ENCODE measurements around the gene KIT. TPM values are rescaled to one million over a fixed set of nuclear protein-coding genes. Genes with fewer than 3 reads are reported as not detected.

KIT gene
- polyA plus RNA-seq, 1 donor (not counting 4 experiments of a cell fraction or from before 2014, with no cell fraction given): 0.01 TPM

GRCh38 chr4:54664400-54664799 lies 6.6 kb downstream of the KIT start:
- Histone ChIP-seq H3K79me2 (ENCODE audit: control insufficient read depth, insufficient read depth, low read length) (no peaks in the 10 kb centered on the region), H3K27ac (ENCODE audit: control insufficient read depth, insufficient read depth, low read length) (no peak overlapping the region), H3K27me3 (ENCODE audit: control insufficient read depth, extremely low read depth, insufficient read depth, low read length) (peaks cover 6% of the 10 kb centered on the region), H3K36me3 (ENCODE audit: control insufficient read depth in 2 of 2, extremely low read depth in 1 of 2, insufficient read depth in 2 of 2, low read length in 2 of 2) (no peaks in the 10 kb centered on the region), H3K4me2 (ENCODE audit: control insufficient read depth, extremely low read depth, insufficient read depth, low read depth, low read length) (no peak overlapping the region), H2AFZ (ENCODE audit: control insufficient read depth, low read length) (no peak overlapping the region), H3K4me3 (ENCODE audit: control insufficient read depth in 2 of 3, extremely low read depth in 1 of 3, insufficient read depth in 2 of 3, low read depth in 1 of 3, low read length in 3 of 3) (no peak overlapping the region), H3K9me3 (ENCODE audit: control insufficient read depth, low read depth, low read length) (no peaks in the 10 kb centered on the region), H3K9me1 (ENCODE audit: control insufficient read depth, extremely low read depth, insufficient read depth, low read length) (no peaks in the 10 kb centered on the region), H4K20me1 (ENCODE audit: control insufficient read depth, extremely low read depth, insufficient read depth, low read length) (no peaks in the 10 kb centered on the region), H3K4me1 (ENCODE audit: control insufficient read depth, extremely low read depth, insufficient read depth, low read length) (peaks cover 28% of the 10 kb centered on the region), H3K9ac (ENCODE audit: control insufficient read depth, extremely low read depth, insufficient read depth, low read length) (no peak overlapping the region)
- TF ChIP-seq EZH2 (IDR thresholded peaks at IDR 0.05; ENCODE audit: low read length): no peak
- no peak for TF ChIP-seq CTCF (optimal IDR thresholded peaks at IDR 0.05 in 1 of 3, IDR thresholded peaks at IDR 0.05 in 1 of 3, conservative IDR thresholded peaks at IDR 0.05 in 1 of 3; ENCODE audit: extremely low read depth in 1 of 3, insufficient read depth in 2 of 3, low read length in 3 of 3)
- no peak for FAIRE-seq
- dilution Hi-C loops (cut with MboI; ENCODE audit: extremely low pct_ligation_motif_present, low sequenced_read_pairs): no loop called here
- DNase-seq (ENCODE audit: low read depth, low spot score): no peak

- no peak overlapping the region for H3K4me3 ChIP-seq (ENCODE audit: control insufficient read depth in 2 of 3, extremely low read depth in 1 of 3, insufficient read depth in 2 of 3, low read depth in 1 of 3, low read length in 3 of 3)
- no peak for TF ChIP-seq EZH2 (IDR thresholded peaks at IDR 0.05; ENCODE audit: low read length)
- no peak for TF ChIP-seq CTCF (optimal IDR thresholded peaks at IDR 0.05 in 1 of 3, IDR thresholded peaks at IDR 0.05 in 1 of 3, conservative IDR thresholded peaks at IDR 0.05 in 1 of 3; ENCODE audit: extremely low read depth in 1 of 3, insufficient read depth in 2 of 3, low read length in 3 of 3)
- H3K27me3 ChIP-seq (ENCODE audit: control insufficient read depth, extremely low read depth, insufficient read depth, low read length): no peaks in the 10 kb centered on the region
- no peak for DNase-seq (ENCODE audit: low read depth, low spot score)
- H3K9me1 ChIP-seq (ENCODE audit: control insufficient read depth, extremely low read depth, insufficient read depth, low read length): no peaks in the 10 kb centered on the region
- no peak for FAIRE-seq
- H3K79me2 ChIP-seq (ENCODE audit: control insufficient read depth, insufficient read depth, low read length): no peaks in the 10 kb centered on the region
- dilution Hi-C loops (cut with MboI; ENCODE audit: extremely low pct_ligation_motif_present, low sequenced_read_pairs): no loop called here
- no peaks in the 10 kb centered on the region for H3K9me3 ChIP-seq (ENCODE audit: control insufficient read depth, low read depth, low read length)
- H3K27ac ChIP-seq (ENCODE audit: control insufficient read depth, insufficient read depth, low read length): no peak overlapping the region
- no peaks in the 10 kb centered on the region for H3K36me3 ChIP-seq (ENCODE audit: control insufficient read depth in 2 of 2, extremely low read depth in 1 of 2, insufficient read depth in 2 of 2, low read length in 2 of 2)
- no peak overlapping the region for H3K4me2 ChIP-seq (ENCODE audit: control insufficient read depth, extremely low read depth, insufficient read depth, low read depth, low read length)
- no peaks in the 10 kb centered on the region for H4K20me1 ChIP-seq (ENCODE audit: control insufficient read depth, extremely low read depth, insufficient read depth, low read length)
- H3K9ac ChIP-seq (ENCODE audit: control insufficient read depth, extremely low read depth, insufficient read depth, low read length): no peak overlapping the region
- H3K4me1 ChIP-seq (ENCODE audit: control insufficient read depth, extremely low read depth, insufficient read depth, low read length): no peaks in the 10 kb centered on the region
- no peak overlapping the region for H2AFZ ChIP-seq (ENCODE audit: control insufficient read depth, low read length)
Observed at GRCh38 chr4:54668014-54668611, 10.4 kb downstream of the KIT start.

Data from keratinocyte (primary cell).